ENCODE measurements around the gene GORASP2.

DNA sequence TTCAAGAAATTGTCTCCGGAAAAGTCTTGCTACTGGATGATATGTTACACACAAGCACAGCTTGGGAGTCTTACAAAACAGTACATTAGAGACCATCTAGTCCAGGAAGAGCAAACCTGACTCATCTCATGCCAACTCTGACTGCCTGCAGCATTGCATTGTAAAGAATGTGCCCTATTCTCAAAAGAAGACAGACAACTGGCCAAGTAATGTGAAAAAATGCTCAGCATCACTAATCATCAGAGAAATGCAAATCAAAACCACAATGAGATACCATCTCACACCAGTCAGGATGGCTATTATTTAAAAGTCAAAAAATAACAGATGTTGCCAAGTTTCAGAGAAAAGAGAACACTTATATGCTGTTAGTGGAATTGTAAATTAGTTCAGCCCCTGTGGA, 42.7 kb upstream of the GORASP2 start:
- TF ChIP-seq, protein P1, sequence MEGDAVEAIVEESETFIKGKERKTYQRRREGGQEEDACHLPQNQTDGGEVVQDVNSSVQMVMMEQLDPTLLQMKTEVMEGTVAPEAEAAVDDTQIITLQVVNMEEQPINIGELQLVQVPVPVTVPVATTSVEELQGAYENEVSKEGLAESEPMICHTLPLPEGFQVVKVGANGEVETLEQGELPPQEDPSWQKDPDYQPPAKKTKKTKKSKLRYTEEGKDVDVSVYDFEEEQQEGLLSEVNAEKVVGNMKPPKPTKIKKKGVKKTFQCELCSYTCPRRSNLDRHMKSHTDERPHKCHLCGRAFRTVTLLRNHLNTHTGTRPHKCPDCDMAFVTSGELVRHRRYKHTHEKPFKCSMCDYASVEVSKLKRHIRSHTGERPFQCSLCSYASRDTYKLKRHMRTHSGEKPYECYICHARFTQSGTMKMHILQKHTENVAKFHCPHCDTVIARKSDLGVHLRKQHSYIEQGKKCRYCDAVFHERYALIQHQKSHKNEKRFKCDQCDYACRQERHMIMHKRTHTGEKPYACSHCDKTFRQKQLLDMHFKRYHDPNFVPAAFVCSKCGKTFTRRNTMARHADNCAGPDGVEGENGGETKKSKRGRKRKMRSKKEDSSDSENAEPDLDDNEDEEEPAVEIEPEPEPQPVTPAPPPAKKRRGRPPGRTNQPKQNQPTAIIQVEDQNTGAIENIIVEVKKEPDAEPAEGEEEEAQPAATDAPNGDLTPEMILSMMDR (IDR thresholded peaks at IDR 0.05): no peak
- TF ChIP-seq POLR2A (IDR thresholded peaks at IDR 0.05): no peak
